KMS-11 (cell line): Measurements from ENCODE around the gene CCT2.

Experiments
- H2AFZ ChIP-seq: fragments of 200-600 bp; sonication (generic); 2 replicates; pipeline ENCODE4 v1.6.1; 2016; ENCODE audit warnings: antibody characterized with exemption, mixed run types, low read depth
- H3K27ac ChIP-seq: fragments of 200-600 bp; sonication (generic); 2 replicates; pipeline ENCODE4 v1.6.1; 2016; ENCODE audit warnings: mild to moderate bottlenecking, mixed run types
- H3K27me3 ChIP-seq: fragments of 200-600 bp; sonication (generic); 2 replicates; pipeline ENCODE4 v1.6.1; 2017; ENCODE audit warnings: mild to moderate bottlenecking, low read depth, mixed run types, moderate library complexity; ENCODE audit not compliant: insufficient read depth
- H3K36me3 ChIP-seq: fragments of 200-600 bp; sonication (generic); 2 replicates; pipeline ENCODE4 v1.6.1; 2017; ENCODE audit warnings: mild to moderate bottlenecking, mixed run types; ENCODE audit not compliant: insufficient read depth
- H3K4me1 ChIP-seq: fragments of 200-600 bp; sonication (generic); 2 replicates; pipeline ENCODE4 v1.6.1; 2016; ENCODE audit warnings: mild to moderate bottlenecking, low read depth, mixed run types; ENCODE audit not compliant: poor library complexity, severe bottlenecking
- H3K4me2 ChIP-seq: fragments of 200-600 bp; sonication (generic); 2 replicates; pipeline ENCODE4 v1.7.0; 2016; ENCODE audit warnings: mild to moderate bottlenecking, mixed run types
- H3K4me3 ChIP-seq: fragments of 200-600 bp; sonication (generic); IDR thresholded peaks from 2 replicates; pipeline ENCODE4 v1.6.1; 2017; ENCODE audit warnings: low read depth, low read length, mixed read lengths; ENCODE audit not compliant: insufficient read depth
- H3K79me2 ChIP-seq: fragments of 200-600 bp; sonication (generic); 2 replicates; pipeline ENCODE4 v1.6.1; 2016; ENCODE audit warnings: low read depth, mixed run types; ENCODE audit not compliant: insufficient read depth
- H3K9ac ChIP-seq: fragments of 200-600 bp; sonication (generic); 2 replicates; pipeline ENCODE4 v1.6.1; 2016; ENCODE audit warnings: mild to moderate bottlenecking, mixed run types
- H4K20me1 ChIP-seq: fragments of 200-600 bp; sonication (generic); 2 replicates; pipeline ENCODE4 v1.6.1; 2016; ENCODE audit warnings: mild to moderate bottlenecking, mixed run types; ENCODE audit not compliant: insufficient read depth
- CTCF ChIP-seq: fragments of 200-600 bp; sonication (generic); conservative IDR thresholded peaks from 2 replicates; pipeline ENCODE4 v1.6.1; 2017; ENCODE audit warnings: low read depth, mild to moderate bottlenecking, antibody characterized with exemption, low read length, moderate library complexity, mixed read lengths

Gene CCT2

GRCh38 chr12:69569236-69569635, 16.0 kb upstream of the CCT2 start:
- H3K9ac ChIP-seq, result no peak overlapping the region
- H3K4me1 ChIP-seq, result peaks cover 22% of the 10 kb centered on the region
- H3K79me2 ChIP-seq, result no peaks in the 10 kb centered on the region
- no peaks in the 10 kb centered on the region for H4K20me1 ChIP-seq
- TF ChIP-seq CTCF, result no peak
- H2AFZ ChIP-seq, result no peak overlapping the region
- H3K36me3 ChIP-seq, result no peaks in the 10 kb centered on the region; the same call in 1 of the 2 replicates
- H3K4me3 ChIP-seq, result no peak overlapping the region
- H3K27me3 ChIP-seq, result no peaks in the 10 kb centered on the region
- H3K4me2 ChIP-seq, result no peak overlapping the region
- H3K27ac ChIP-seq, result no peak overlapping the region; the same call in 1 of the 2 replicates

DNA sequence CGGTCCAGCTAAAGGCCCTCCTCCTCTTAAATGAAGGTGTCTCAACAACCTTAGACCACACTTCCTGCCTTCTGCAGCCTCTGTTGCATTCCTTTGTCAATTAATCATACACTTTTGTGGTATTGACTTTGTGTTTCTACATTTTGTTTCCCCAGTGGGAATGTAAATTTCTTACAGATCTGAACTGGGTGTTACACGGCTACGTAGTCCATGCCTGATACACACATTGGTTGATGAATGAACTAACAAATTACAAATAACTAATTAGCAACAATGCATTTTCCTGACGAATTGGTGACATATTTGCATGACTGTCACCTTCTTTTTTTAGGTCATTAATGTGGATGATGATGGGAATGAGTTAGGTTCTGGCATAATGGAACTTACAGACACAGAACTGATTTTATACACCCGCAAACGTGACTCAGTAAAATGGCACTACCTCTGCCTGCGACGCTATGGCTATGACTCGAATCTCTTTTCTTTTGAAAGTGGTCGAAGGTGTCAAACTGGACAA, 15.2 kb upstream of the CCT2 start:
- H4K20me1 ChIP-seq, result no peaks in the 10 kb centered on the region
- no peaks in the 10 kb centered on the region for H3K27me3 ChIP-seq
- H3K4me1 ChIP-seq, result peaks cover 22% of the 10 kb centered on the region
- no peak overlapping the region for H2AFZ ChIP-seq
- no peak for TF ChIP-seq CTCF
- H3K9ac ChIP-seq, result no peak overlapping the region
- H3K79me2 ChIP-seq, result no peaks in the 10 kb centered on the region
- no peak overlapping the region; the same call in 1 of the 2 replicates for H3K4me2 ChIP-seq
- no peak overlapping the region for H3K27ac ChIP-seq
- no peak overlapping the region for H3K4me3 ChIP-seq
- H3K36me3 ChIP-seq, result no peaks in the 10 kb centered on the region; the same call in 1 of the 2 replicates

DNA sequence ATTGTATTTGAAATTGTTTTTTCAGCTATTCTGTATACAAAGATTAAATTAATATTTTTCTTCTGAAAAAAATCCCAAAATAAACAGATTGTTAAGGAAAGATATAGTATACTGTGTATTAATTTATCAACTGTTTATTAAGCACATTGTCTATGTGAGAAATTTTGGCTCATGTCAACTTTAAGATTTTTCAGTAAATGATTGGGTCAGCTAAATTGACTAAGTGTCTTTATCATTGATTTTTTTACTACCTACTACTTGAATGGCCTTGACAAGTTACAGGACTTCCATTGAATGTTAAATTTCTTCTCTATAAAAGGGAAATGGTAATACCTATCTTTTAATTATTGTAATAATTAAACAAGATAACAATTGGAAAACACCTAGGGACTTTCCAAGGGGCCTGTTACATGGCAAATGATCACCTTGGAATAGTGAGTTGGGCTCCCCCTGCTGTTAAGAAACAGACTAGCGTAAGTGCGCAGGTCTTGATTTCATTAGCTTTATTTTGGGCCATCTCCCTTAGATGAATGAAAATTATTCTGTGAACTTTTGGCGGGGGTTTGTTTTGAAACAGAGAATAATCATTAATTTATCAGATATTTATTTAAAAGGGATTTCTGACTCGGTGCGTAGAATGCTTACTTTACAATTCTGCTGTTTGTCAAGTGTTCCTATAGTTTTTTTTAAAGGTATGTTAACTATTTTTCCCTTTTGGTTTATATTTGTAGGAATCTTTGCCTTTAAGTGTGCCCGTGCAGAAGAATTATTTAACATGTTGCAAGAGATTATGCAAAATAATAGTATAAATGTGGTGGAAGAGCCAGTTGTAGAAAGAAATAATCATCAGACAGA, 14.5 kb upstream of the CCT2 start:
- Histone ChIP-seq H4K20me1 (no peaks in the 10 kb centered on the region), H3K4me1 (peaks cover 22% of the 10 kb centered on the region), H3K4me2 (peak overlapping the region; percentile 10), H3K27ac (no peak overlapping the region), H3K79me2 (no peaks in the 10 kb centered on the region), H3K9ac (no peak overlapping the region), H3K36me3 (no peaks in the 10 kb centered on the region; the same call in 1 of the 2 replicates), H3K4me3 (no peak overlapping the region), H3K27me3 (no peaks in the 10 kb centered on the region), H2AFZ (no peak overlapping the region)
- peak; percentile 95 for TF ChIP-seq CTCF

GRCh38 chr12:69575346-69575745, 9.9 kb upstream of the CCT2 start:
- Histone ChIP-seq H3K4me1 (peaks cover 18% of the 10 kb centered on the region), H3K9ac (no peak overlapping the region), H2AFZ (no peak overlapping the region), H3K27me3 (no peaks in the 10 kb centered on the region), H3K4me3 (no peak overlapping the region), H3K36me3 (no peaks in the 10 kb centered on the region), H3K27ac (no peak overlapping the region), H3K79me2 (no peaks in the 10 kb centered on the region), H4K20me1 (no peaks in the 10 kb centered on the region), H3K4me2 (no peak overlapping the region)
- no peak for TF ChIP-seq CTCF
